ENCODE data around the gene ING2. TPM values are rescaled to one million over a fixed set of nuclear protein-coding genes. Genes with fewer than 3 reads are reported as not detected.

The ING2 gene
- total and polyA plus RNA-seq, 2 of the 8 experiments (the other 6 are each of a cell fraction or from before 2014, with no cell fraction given), result 5.1 to 16.1 TPM

- TF ChIP-seq POLR2AphosphoS5 (IDR thresholded peaks at IDR 0.05; ENCODE audit: low read depth, low read length), result no peak
- no peak for TF ChIP-seq FOSL1 (IDR thresholded peaks at IDR 0.05; ENCODE audit: insufficient read depth, low read depth, low read length)
- TF ChIP-seq SP4 (IDR thresholded peaks at IDR 0.05; ENCODE audit: low read length), result no peak
- TF ChIP-seq CHD7 (IDR thresholded peaks at IDR 0.05; ENCODE audit: insufficient replicate concordance, low read length), result no peak
Observed at GRCh38 chr4:183467246-183467645, 37.6 kb upstream of the ING2 start (continued).

Data from H1 (cell line).